Uterus (tissue), 2 donors: ENCODE measurements around the gene BCAT1.

Source experiments
- POLR2A ChIP-seq, 2 donors: fragments of 450-650 bp; IDR thresholded peaks; one replicate each; pipeline ENCODE4 v1.6.1; 2016; ENCODE audit warnings: antibody characterized with exemption in 2 of 2, mild to moderate bottlenecking in 1 of 2, moderate library complexity in 1 of 2
- TF ChIP-seq, protein P1 (sequence below), 4 experiments: fragments of 200-600 bp in 2 of 4; fragments of 450-650 bp in 2 of 4; sonication (generic) in 2 of 4; IDR thresholded peaks; one replicate each; pipeline ENCODE4 v1.5.1; 2016 to 2019; ENCODE audit warnings: antibody characterized with exemption in 4 of 4, mild to moderate bottlenecking in 2 of 4, moderate library complexity in 1 of 4

DNA sequence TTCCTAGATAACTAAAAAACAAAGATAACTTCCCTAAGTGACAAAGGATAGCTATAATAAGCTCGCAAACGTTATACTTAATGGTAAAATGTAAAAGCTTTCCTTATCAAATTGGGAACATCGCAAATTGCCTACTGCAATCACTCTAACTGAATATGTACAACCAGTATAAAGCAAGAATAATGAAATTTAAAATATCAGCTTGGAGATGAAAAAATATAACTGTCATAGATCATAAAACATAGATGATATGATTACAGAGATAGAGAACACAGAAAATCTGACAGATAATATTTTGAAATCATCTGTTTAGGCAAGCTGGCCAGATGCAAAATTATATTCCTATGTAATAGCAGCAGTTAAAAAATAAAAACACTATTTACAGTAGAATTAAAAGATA lies 64.0 kb downstream of the BCAT1 start:
- TF ChIP-seq POLR2A (IDR thresholded peaks at IDR 0.05), result no peak
- TF ChIP-seq, protein P1, sequence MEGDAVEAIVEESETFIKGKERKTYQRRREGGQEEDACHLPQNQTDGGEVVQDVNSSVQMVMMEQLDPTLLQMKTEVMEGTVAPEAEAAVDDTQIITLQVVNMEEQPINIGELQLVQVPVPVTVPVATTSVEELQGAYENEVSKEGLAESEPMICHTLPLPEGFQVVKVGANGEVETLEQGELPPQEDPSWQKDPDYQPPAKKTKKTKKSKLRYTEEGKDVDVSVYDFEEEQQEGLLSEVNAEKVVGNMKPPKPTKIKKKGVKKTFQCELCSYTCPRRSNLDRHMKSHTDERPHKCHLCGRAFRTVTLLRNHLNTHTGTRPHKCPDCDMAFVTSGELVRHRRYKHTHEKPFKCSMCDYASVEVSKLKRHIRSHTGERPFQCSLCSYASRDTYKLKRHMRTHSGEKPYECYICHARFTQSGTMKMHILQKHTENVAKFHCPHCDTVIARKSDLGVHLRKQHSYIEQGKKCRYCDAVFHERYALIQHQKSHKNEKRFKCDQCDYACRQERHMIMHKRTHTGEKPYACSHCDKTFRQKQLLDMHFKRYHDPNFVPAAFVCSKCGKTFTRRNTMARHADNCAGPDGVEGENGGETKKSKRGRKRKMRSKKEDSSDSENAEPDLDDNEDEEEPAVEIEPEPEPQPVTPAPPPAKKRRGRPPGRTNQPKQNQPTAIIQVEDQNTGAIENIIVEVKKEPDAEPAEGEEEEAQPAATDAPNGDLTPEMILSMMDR (IDR thresholded peaks at IDR 0.05), result no peak
